Osteocyte (in vitro differentiated cells): ENCODE data around the gene PHYHIPL. TPM values are rescaled to one million over a fixed set of nuclear protein-coding genes. Genes with fewer than 3 reads are reported as not detected.

Experiments used
- DNase-seq: peaks from one replicate; pipeline ENCODE4 v3.0.0; 2021; ENCODE audit warnings: mixed read lengths; ENCODE audit not compliant: unreplicated experiment; ENCODE audit errors: extremely low spot score
- H3K27ac Mint-ChIP-seq: one replicate; pipeline ENCODE4 v1.8.0; 2021; ENCODE audit warnings: mild to moderate bottlenecking, mixed read lengths; ENCODE audit not compliant: unreplicated experiment
- H3K27me3 Mint-ChIP-seq: one replicate; pipeline ENCODE4 v1.8.0; 2021; ENCODE audit warnings: mixed read lengths; ENCODE audit not compliant: unreplicated experiment
- H3K36me3 Mint-ChIP-seq: one replicate; pipeline ENCODE4 v1.8.0; 2021; ENCODE audit warnings: mixed read lengths; ENCODE audit not compliant: unreplicated experiment
- H3K4me1 Mint-ChIP-seq: one replicate; pipeline ENCODE4 v1.8.0; 2021; ENCODE audit warnings: mixed read lengths; ENCODE audit not compliant: unreplicated experiment
- H3K4me3 Mint-ChIP-seq: one replicate; pipeline ENCODE4 v1.8.0; 2021; ENCODE audit warnings: mild to moderate bottlenecking, moderate library complexity, mixed read lengths; ENCODE audit not compliant: unreplicated experiment
- H3K9me3 Mint-ChIP-seq: one replicate; pipeline ENCODE4 v1.8.0; 2021; ENCODE audit warnings: mixed read lengths; ENCODE audit not compliant: unreplicated experiment
- CTCF ChIP-seq: fragments of 200-600 bp; sonication (generic); IDR thresholded peaks from 2 replicates; pipeline ENCODE4 v1.5.0; 2021; ENCODE audit warnings: antibody characterized with exemption, mild to moderate bottlenecking, moderate library complexity
- total RNA-seq: library from RNA; stranded (reverse); gene quantifications from 2 replicates; pipeline ENCODE4 v1.2.1, GENCODE V29; 2021

PHYHIPL gene
- total RNA-seq, 1 donor from 2014 or later: not detected

GRCh38 chr10:59265141-59265540 is 88.7 kb downstream of the PHYHIPL start:
- no peak for DNase-seq
- Mint-ChIP-seq H3K27me3 (peaks cover 5% of the 10 kb centered on the region), H3K27ac (no peak overlapping the region), H3K36me3 (no peaks in the 10 kb centered on the region), H3K4me1 (no peaks in the 10 kb centered on the region), H3K4me3 (no peak overlapping the region), H3K9me3 (no peaks in the 10 kb centered on the region)
- no peak for TF ChIP-seq CTCF

- no peak for TF ChIP-seq CTCF
- Mint-ChIP-seq H3K36me3 (no peaks in the 10 kb centered on the region), H3K27me3 (peaks cover 8% of the 10 kb centered on the region), H3K9me3 (no peaks in the 10 kb centered on the region), H3K27ac (no peak overlapping the region), H3K4me3 (no peak overlapping the region), H3K4me1 (no peaks in the 10 kb centered on the region)
- DNase-seq: no peak
These were observed 89.9 kb downstream of the PHYHIPL start for GRCh38 chr10:59266321-59266720.

GRCh38 chr10:59268460-59268859 is 92.0 kb downstream of the PHYHIPL start:
- H3K4me1 Mint-ChIP-seq: no peaks in the 10 kb centered on the region
- H3K4me3 Mint-ChIP-seq: no peak overlapping the region
- no peak for TF ChIP-seq CTCF
- H3K36me3 Mint-ChIP-seq: no peaks in the 10 kb centered on the region
- no peak for DNase-seq
- H3K27ac Mint-ChIP-seq: no peak overlapping the region
- H3K27me3 Mint-ChIP-seq: peaks cover 8% of the 10 kb centered on the region
- H3K9me3 Mint-ChIP-seq: no peaks in the 10 kb centered on the region

GRCh38 chr10:59269651-59270050 is 93.2 kb downstream of the PHYHIPL start:
- TF ChIP-seq CTCF: no peak
- no peaks in the 10 kb centered on the region for H3K9me3 Mint-ChIP-seq
- no peaks in the 10 kb centered on the region for H3K4me1 Mint-ChIP-seq
- H3K27ac Mint-ChIP-seq: no peak overlapping the region
- peaks cover 8% of the 10 kb centered on the region for H3K27me3 Mint-ChIP-seq
- no peaks in the 10 kb centered on the region for H3K36me3 Mint-ChIP-seq
- no peak overlapping the region for H3K4me3 Mint-ChIP-seq
- DNase-seq: no peak

GRCh38 chr10:59270492-59270891 is 94.0 kb downstream of the PHYHIPL start:
- TF ChIP-seq CTCF: no peak
- Mint-ChIP-seq H3K27ac (no peak overlapping the region), H3K36me3 (no peaks in the 10 kb centered on the region), H3K4me1 (no peaks in the 10 kb centered on the region), H3K4me3 (no peak overlapping the region), H3K27me3 (peaks cover 8% of the 10 kb centered on the region), H3K9me3 (no peaks in the 10 kb centered on the region)
- no peak for DNase-seq
